GM18520 (cell line): ENCODE results near the gene HCFC1R1.
"Not testable (repeated sequence)": the region's sequence is repeated elsewhere in the genome, so short reads cannot be mapped to it uniquely, and the experiment has no call there.

Experiments used
- ATAC-seq: cut with Tn5 transposase; IDR thresholded peaks from one replicate; pipeline ENCODE4 v1.9.1; 2021; ENCODE audit not compliant: unreplicated experiment

HCFC1R1 gene

GRCh38 chr16:3057181-3058138 lies 33.7 kb upstream of the HCFC1R1 start:
- no peak for ATAC-seq

- ATAC-seq: no peak
Measured at GRCh38 chr16:3056336-3057180, 32.8 kb upstream of the HCFC1R1 start.

GRCh38 chr16:3055734-3056115 lies 32.0 kb upstream of the HCFC1R1 start:
- ATAC-seq: not testable (repeated sequence)

GRCh38 chr16:3054965-3055733 lies 31.4 kb upstream of the HCFC1R1 start:
- ATAC-seq: no peak

GRCh38 chr16:3053330-3053710 lies 29.6 kb upstream of the HCFC1R1 start:
- not testable (repeated sequence) for ATAC-seq

- ATAC-seq: not testable (repeated sequence)
Measured at GRCh38 chr16:3052571-3053329, 29.0 kb upstream of the HCFC1R1 start.

GRCh38 chr16:3051494-3051893 lies 27.8 kb upstream of the HCFC1R1 start:
- ATAC-seq: no peak

- no peak for ATAC-seq
Measured at GRCh38 chr16:3051009-3051408, 27.3 kb upstream of the HCFC1R1 start.

- no peak for ATAC-seq
Measured at GRCh38 chr16:3050487-3050886, 26.7 kb upstream of the HCFC1R1 start.

GRCh38 chr16:3049921-3050481 lies 26.3 kb upstream of the HCFC1R1 start:
- ATAC-seq: no peak

GRCh38 chr16:3047387-3047720 lies 23.6 kb upstream of the HCFC1R1 start:
- no peak for ATAC-seq

GRCh38 chr16:3046641-3047386 lies 23.1 kb upstream of the HCFC1R1 start:
- no peak for ATAC-seq

- ATAC-seq: no peak
Measured at GRCh38 chr16:3045758-3046640, 22.3 kb upstream of the HCFC1R1 start, which contains the start of gene MMP25. TSS of gene MMP25 (plus strand) at chr16:3046561. CDS start at chr16:3046918, 357 bp downstream.

- no peak for ATAC-seq
Measured at GRCh38 chr16:3044708-3045107, 21.0 kb upstream of the HCFC1R1 start.

- no peak for ATAC-seq
Measured at GRCh38 chr16:3042376-3042775, 18.6 kb upstream of the HCFC1R1 start.

GRCh38 chr16:3038896-3039295 lies 15.2 kb upstream of the HCFC1R1 start:
- ATAC-seq: no peak

GRCh38 chr16:3038256-3038655 lies 14.5 kb upstream of the HCFC1R1 start:
- no peak for ATAC-seq

GRCh38 chr16:3036726-3037315 lies 13.1 kb upstream of the HCFC1R1 start, which contains the start of gene BICDL2:
TSS of gene BICDL2 (minus strand) at chr16:3036944. CDS start at chr16:3035496, 1,448 bp downstream.
- ATAC-seq: no peak
